ENCODE results near the gene RBBP5. TPM values are rescaled to one million over a fixed set of nuclear protein-coding genes. Genes with fewer than 3 reads are reported as not detected.

The RBBP5 gene
- total and polyA plus RNA-seq, 2 of the 4 experiments (the other 2 are of a cell fraction) = 7.3 to 37.5 TPM

DNA sequence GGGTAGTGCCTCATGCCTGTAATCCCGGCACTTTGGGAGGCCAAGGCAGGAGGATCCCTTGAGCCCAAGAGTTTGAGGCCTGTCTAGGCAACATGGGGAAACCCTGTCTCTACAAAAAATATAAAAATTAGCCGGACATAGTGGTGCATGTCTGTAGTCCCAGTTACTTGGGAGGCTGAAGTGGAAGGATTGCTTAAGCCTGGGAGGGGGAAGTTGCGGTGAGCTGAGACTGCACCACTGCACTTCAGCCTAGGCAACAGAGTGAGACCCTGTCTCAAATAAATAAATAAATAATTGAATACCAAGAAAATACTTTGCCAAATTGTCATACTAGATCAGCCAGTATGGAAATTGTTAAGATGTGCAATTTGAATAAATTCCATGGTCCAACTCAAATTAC lies 5.9 kb upstream of the RBBP5 start:
- H3K27me3 ChIP-seq (ENCODE audit: control insufficient read depth, insufficient read depth, low read length) = no peaks in the 10 kb centered on the region
- 0 out of 2 replicates have a peak, but pooled peaks cover 5% of the 10 kb centered on the region for H3K9me1 ChIP-seq (ENCODE audit: insufficient read depth, low read length)
- H2BK15ac ChIP-seq (ENCODE audit: low read depth, low read length) = no peak overlapping the region
- dilution Hi-C loops (cut with HindIII; ENCODE audit: low sequenced_read_pairs, unreplicated experiment) = no loop called here
- intact Hi-C loops (cut with micrococcal nuclease) = no loop called here
- H3K18ac ChIP-seq (ENCODE audit: low read depth, low read length) = no peak overlapping the region
- H2AK9ac ChIP-seq (replicated peaks; ENCODE audit: low read depth, low read length, poor library complexity) = no peak overlapping the region
- H3K4me3 ChIP-seq (ENCODE audit: insufficient read depth, low read depth, low read length) = no peak overlapping the region
- no peak overlapping the region for H2BK20ac ChIP-seq (ENCODE audit: low read depth, low read length)
- H3K4me2 ChIP-seq (ENCODE audit: low read depth, low read length) = no peak overlapping the region
- no peak overlapping the region for H2BK120ac ChIP-seq (ENCODE audit: low read depth, low read length)
- DNase-seq (no peak), ATAC-seq (ENCODE audit: low read depth) (no peak)
- ChIA-PET CTCF (no interaction called here), POLR2A (ENCODE audit: unreplicated experiment) (no interaction called here)
- H3K9ac ChIP-seq (ENCODE audit: low read depth, low read length) = no peak overlapping the region
- no peak overlapping the region for H4K8ac ChIP-seq (ENCODE audit: low read depth in 2 of 2, low read length in 2 of 2)
- H3K56ac ChIP-seq (ENCODE audit: extremely low read depth, insufficient read depth, low read length) = no peak overlapping the region
- no peak overlapping the region for H3K27ac ChIP-seq (ENCODE audit: insufficient read depth, low read length)
- no peak overlapping the region for H3K23ac ChIP-seq (ENCODE audit: low read depth, low read length)
- no peak overlapping the region for H2BK5ac ChIP-seq (ENCODE audit: low read depth, low read length, poor library complexity, severe bottlenecking)
- no peak overlapping the region for H4K91ac ChIP-seq (ENCODE audit: insufficient read depth, low read depth, low read length)
- no peaks in the 10 kb centered on the region for H3K79me1 ChIP-seq (ENCODE audit: low read depth in 1 of 2, low read length in 2 of 2)
- no CpG with 5 or more reads among the region's 3 CpGs for WGBS, 2 experiments (ENCODE audit: extremely low coverage in 2 of 2, insufficient read length in 1 of 2)
- H2AFZ ChIP-seq (replicated peaks; ENCODE audit: low read length, poor library complexity) = no peak overlapping the region
- H3K36me3 ChIP-seq (ENCODE audit: control insufficient read depth, insufficient read depth, low read length) = no peaks in the 10 kb centered on the region
- H4K20me1 ChIP-seq (ENCODE audit: insufficient read depth, low read length) = no peaks in the 10 kb centered on the region
- H4K5ac ChIP-seq (ENCODE audit: low read depth, low read length) = no peak overlapping the region
- in situ Hi-C loops (cut with MboI; ENCODE audit: low sequenced_read_pairs) = no loop called here
- no TSS peak for BruUV-seq (replicated peaks)
- no peak overlapping the region for H3K14ac ChIP-seq (replicated peaks; ENCODE audit: low read depth, low read length)
- H2AK5ac ChIP-seq (ENCODE audit: low read depth, low read length) = no peak overlapping the region
- H3K4me1 ChIP-seq (ENCODE audit: control insufficient read depth, insufficient read depth, low read length) = no peaks in the 10 kb centered on the region
- H3K4ac ChIP-seq (ENCODE audit: low read depth, low read length) = no peak overlapping the region
- no peak for TF ChIP-seq BHLHE40 (IDR thresholded peaks at IDR 0.05; ENCODE audit: low read depth, low read length)
- TF ChIP-seq POLR2A (IDR thresholded peaks at IDR 0.05; ENCODE audit: low read depth, low read length) = no peak
- no peak for TF ChIP-seq ELK1 (IDR thresholded peaks at IDR 0.05; ENCODE audit: borderline replicate concordance, low read depth, low read length)
- TF ChIP-seq CTCF (conservative IDR thresholded peaks at IDR 0.05; ENCODE audit: low read depth, low read length) = no peak
- no peak for TF ChIP-seq NFE2L2 (IDR thresholded peaks at IDR 0.05; ENCODE audit: low read depth, low read length)
- TF ChIP-seq MAFK (IDR thresholded peaks at IDR 0.05; ENCODE audit: low read depth, low read length) = no peak
- TF ChIP-seq RFX5 (IDR thresholded peaks at IDR 0.05; ENCODE audit: low read depth, low read length) = no peak
- no peak for TF ChIP-seq SMC3 (IDR thresholded peaks at IDR 0.05; ENCODE audit: low read depth, low read length)
- TF ChIP-seq CHD1 (IDR thresholded peaks at IDR 0.05; ENCODE audit: low read depth, low read length) = no peak
- TF ChIP-seq RCOR1 (IDR thresholded peaks at IDR 0.05; ENCODE audit: insufficient replicate concordance, low read length) = no peak
- TF ChIP-seq FOS (IDR thresholded peaks at IDR 0.05; ENCODE audit: low read depth, low read length) = no peak
- no peak for TF ChIP-seq RAD21 (IDR thresholded peaks at IDR 0.05; ENCODE audit: low read length)
- TF ChIP-seq USF2 (IDR thresholded peaks at IDR 0.05; ENCODE audit: low read depth, low read length) = no peak
- no peaks in the 10 kb centered on the region for H3K9me3 ChIP-seq (ENCODE audit: control insufficient read depth, insufficient read depth, low read length)

Measured in IMR-90 (cell line).